OCI-LY1 (cell line): ENCODE data around the gene SH2B3.
A peak's percentile ranks its signal among the peaks of the same experiment; 100 is the strongest.

Experiments used
- H2AFZ ChIP-seq: fragments of 200-600 bp; sonication (generic), shearing (Covaris generic); 2 replicates; pipeline ENCODE4 v1.6.0; 2014; ENCODE audit warnings: antibody characterized with exemption, mild to moderate bottlenecking, low read length
- H3F3A ChIP-seq: fragments of 200-600 bp; sonication (generic), shearing (Covaris generic); 2 replicates; pipeline ENCODE4 v1.6.0; 2014; ENCODE audit warnings: mild to moderate bottlenecking, antibody characterized with exemption, low read length, moderate library complexity; ENCODE audit not compliant: insufficient read depth
- H3K27ac ChIP-seq: fragments of 200-600 bp; sonication (generic); 2 replicates; pipeline ENCODE4 v1.5.1; 2014; ENCODE audit warnings: low read length, mixed run types, mild to moderate bottlenecking, low read depth; ENCODE audit not compliant: poor library complexity, severe bottlenecking
- H3K27me3 ChIP-seq: fragments of 200-600 bp; sonication (generic); 2 replicates; pipeline ENCODE4 v1.6.0; 2014; ENCODE audit warnings: antibody characterized with exemption, mild to moderate bottlenecking, low read length, moderate library complexity; ENCODE audit not compliant: insufficient read depth
- H3K36me3 ChIP-seq: fragments of 200-600 bp; sonication (generic); 2 replicates; pipeline ENCODE4 v1.6.1; 2014; ENCODE audit warnings: mild to moderate bottlenecking, antibody characterized with exemption, low read length, moderate library complexity, mixed read lengths; ENCODE audit not compliant: insufficient read depth
- H3K4me1 ChIP-seq: fragments of 200-600 bp; sonication (generic); 2 replicates; pipeline ENCODE4 v1.5.1; 2014; ENCODE audit warnings: mild to moderate bottlenecking, low read length, moderate library complexity; ENCODE audit not compliant: insufficient read depth, severe bottlenecking
- H3K4me2 ChIP-seq: fragments of 200-600 bp; sonication (generic), shearing (Covaris generic); 2 replicates; pipeline ENCODE4 v1.6.1; 2014; ENCODE audit warnings: low read length
- H3K4me3 ChIP-seq: fragments of 200-600 bp; sonication (generic); 2 replicates; pipeline ENCODE4 v1.5.1; 2014; ENCODE audit warnings: low read length, low read depth, mild to moderate bottlenecking, mixed read lengths; ENCODE audit not compliant: poor library complexity, severe bottlenecking
- H3K79me2 ChIP-seq: fragments of 200-600 bp; shearing (Covaris generic); 2 replicates; pipeline ENCODE4 v1.6.1; 2016; ENCODE audit warnings: mixed run types, low read length, mixed read lengths; ENCODE audit not compliant: insufficient read depth
- H3K9ac ChIP-seq: fragments of 200-600 bp; sonication (generic), shearing (Covaris generic); 2 replicates; pipeline ENCODE4 v1.6.1; 2014; ENCODE audit warnings: mild to moderate bottlenecking, low read length, mixed read lengths
- H3K9me2 ChIP-seq: fragments of 200-600 bp; sonication (generic), shearing (Covaris generic); 2 replicates; pipeline ENCODE4 v1.6.1; 2014; ENCODE audit warnings: low read depth, mild to moderate bottlenecking, low read length, mixed read lengths
- H3K9me3 ChIP-seq: fragments of 200-600 bp; shearing (Covaris generic); 2 replicates; pipeline ENCODE4 v1.6.1; 2014; ENCODE audit warnings: low read length, mixed read lengths
- H4K20me1 ChIP-seq: fragments of 200-600 bp; sonication (generic), shearing (Covaris generic); 2 replicates; pipeline ENCODE4 v1.6.0; 2016; ENCODE audit warnings: mild to moderate bottlenecking, low read length; ENCODE audit not compliant: insufficient read depth
- CTCF ChIP-seq: fragments of 200-600 bp; sonication (generic), shearing (Covaris generic); IDR thresholded peaks from 2 replicates; pipeline ENCODE4 v1.5.1; 2017; ENCODE audit warnings: mild to moderate bottlenecking, antibody characterized with exemption, low read length, moderate library complexity, mixed read lengths
- EZH2 ChIP-seq: fragments of 200-600 bp; sonication (generic), shearing (Covaris generic); IDR thresholded peaks from 2 replicates; pipeline ENCODE4 v1.8.0; 2017; ENCODE audit warnings: borderline replicate concordance, mixed run types, mild to moderate bottlenecking, antibody characterized with exemption, low read length, moderate library complexity, mixed read lengths

The SH2B3 gene

GRCh38 chr12:111407377-111408115 is 1.8 kb downstream of the SH2B3 start:
- no peaks in the 10 kb centered on the region for H3F3A ChIP-seq
- H2AFZ ChIP-seq, result no peak overlapping the region

GRCh38 chr12:111408116-111408440 is 2.4 kb downstream of the SH2B3 start:
- no peak overlapping the region for H3K4me3 ChIP-seq
- H3K27me3 ChIP-seq, result no peaks in the 10 kb centered on the region
- H3F3A ChIP-seq, result no peaks in the 10 kb centered on the region
- no peak for TF ChIP-seq EZH2
- no peak for TF ChIP-seq CTCF
- H3K4me1 ChIP-seq, result peaks cover 31% of the 10 kb centered on the region
- no peak overlapping the region for H3K9ac ChIP-seq
- H2AFZ ChIP-seq, result no peak overlapping the region
- no peaks in the 10 kb centered on the region for H3K9me3 ChIP-seq
- H3K27ac ChIP-seq, result no peak overlapping the region
- no peaks in the 10 kb centered on the region for H4K20me1 ChIP-seq
- no peaks in the 10 kb centered on the region for H3K36me3 ChIP-seq
- H3K4me2 ChIP-seq, result no peak overlapping the region
- H3K9me2 ChIP-seq, result no peaks in the 10 kb centered on the region
- no peaks in the 10 kb centered on the region for H3K79me2 ChIP-seq

More at GRCh38 chr12:111407377-111408115, 1.8 kb downstream of the SH2B3 start:
- Histone ChIP-seq H4K20me1 (no peaks in the 10 kb centered on the region), H3K27ac (no peak overlapping the region), H3K9me3 (no peaks in the 10 kb centered on the region), H3K9ac (no peak overlapping the region), H3K4me3 (peak overlapping the region; percentile 80), H3K4me2 (peak overlapping the region; percentile 85), H3K36me3 (no peaks in the 10 kb centered on the region), H3K27me3 (no peaks in the 10 kb centered on the region), H3K4me1 (peaks cover 34% of the 10 kb centered on the region), H3K9me2 (no peaks in the 10 kb centered on the region), H3K79me2 (no peaks in the 10 kb centered on the region)
- TF ChIP-seq EZH2 (no peak), CTCF (no peak)

GRCh38 chr12:111408686-111409402 is 3.1 kb downstream of the SH2B3 start:
- no peak overlapping the region for H3K9ac ChIP-seq
- no peaks in the 10 kb centered on the region for H3K36me3 ChIP-seq
- H3F3A ChIP-seq, result no peaks in the 10 kb centered on the region
- H3K9me3 ChIP-seq, result no peaks in the 10 kb centered on the region
- H3K4me3 ChIP-seq, result no peak overlapping the region
- no peak for TF ChIP-seq CTCF
- no peak for TF ChIP-seq EZH2
- no peak overlapping the region for H3K4me2 ChIP-seq
- no peaks in the 10 kb centered on the region for H3K27me3 ChIP-seq
- no peaks in the 10 kb centered on the region for H4K20me1 ChIP-seq
- no peaks in the 10 kb centered on the region for H3K9me2 ChIP-seq
- no peak overlapping the region for H2AFZ ChIP-seq
- H3K4me1 ChIP-seq, result peaks cover 23% of the 10 kb centered on the region
- no peak overlapping the region for H3K27ac ChIP-seq
- H3K79me2 ChIP-seq, result no peaks in the 10 kb centered on the region
